ENCODE results near the gene TFEB. TPM values are rescaled to one million over a fixed set of nuclear protein-coding genes. Genes with fewer than 3 reads are reported as not detected.

TFEB gene
- total RNA-seq, 1 donor from 2014 or later: 0.13 TPM

DNA sequence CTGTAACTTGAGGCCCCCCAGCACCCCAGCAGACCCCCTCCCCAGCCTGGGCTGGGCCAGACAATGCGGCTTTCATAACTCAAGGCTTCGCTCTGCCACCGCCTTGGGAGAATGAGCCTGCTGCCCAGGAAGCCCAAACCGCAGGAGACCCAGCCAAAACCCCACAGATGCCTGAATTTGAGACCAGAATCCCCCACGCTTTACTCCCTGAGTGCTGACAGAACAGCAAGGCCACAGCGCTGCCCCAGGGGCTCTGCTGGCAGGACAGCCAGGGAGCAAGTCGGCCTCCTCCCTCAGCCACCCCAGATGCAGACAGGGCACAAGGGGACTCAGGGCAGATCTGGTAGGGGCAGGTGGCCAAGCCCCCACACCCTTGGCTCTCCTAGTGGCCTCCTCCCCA, 95.0 kb downstream of the TFEB start:
- TF ChIP-seq, protein P1, sequence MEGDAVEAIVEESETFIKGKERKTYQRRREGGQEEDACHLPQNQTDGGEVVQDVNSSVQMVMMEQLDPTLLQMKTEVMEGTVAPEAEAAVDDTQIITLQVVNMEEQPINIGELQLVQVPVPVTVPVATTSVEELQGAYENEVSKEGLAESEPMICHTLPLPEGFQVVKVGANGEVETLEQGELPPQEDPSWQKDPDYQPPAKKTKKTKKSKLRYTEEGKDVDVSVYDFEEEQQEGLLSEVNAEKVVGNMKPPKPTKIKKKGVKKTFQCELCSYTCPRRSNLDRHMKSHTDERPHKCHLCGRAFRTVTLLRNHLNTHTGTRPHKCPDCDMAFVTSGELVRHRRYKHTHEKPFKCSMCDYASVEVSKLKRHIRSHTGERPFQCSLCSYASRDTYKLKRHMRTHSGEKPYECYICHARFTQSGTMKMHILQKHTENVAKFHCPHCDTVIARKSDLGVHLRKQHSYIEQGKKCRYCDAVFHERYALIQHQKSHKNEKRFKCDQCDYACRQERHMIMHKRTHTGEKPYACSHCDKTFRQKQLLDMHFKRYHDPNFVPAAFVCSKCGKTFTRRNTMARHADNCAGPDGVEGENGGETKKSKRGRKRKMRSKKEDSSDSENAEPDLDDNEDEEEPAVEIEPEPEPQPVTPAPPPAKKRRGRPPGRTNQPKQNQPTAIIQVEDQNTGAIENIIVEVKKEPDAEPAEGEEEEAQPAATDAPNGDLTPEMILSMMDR (IDR thresholded peaks at IDR 0.05): no peak
- H3K9me3 Mint-ChIP-seq: no peaks in the 10 kb centered on the region
- H3K4me1 Mint-ChIP-seq: peaks cover 65% of the 10 kb centered on the region
- Histone ChIP-seq H3K9ac (no peak overlapping the region), H3K36me3 (no peaks in the 10 kb centered on the region), H3K27ac (no peak overlapping the region), H2AFZ (replicated peaks) (no peak overlapping the region), H3K4me1 (peaks cover 52% of the 10 kb centered on the region), H3F3A (ENCODE audit: low read depth) (peaks cover 25% of the 10 kb centered on the region), H3K27me3 (peaks cover 53% of the 10 kb centered on the region), H3K4me2 (peak overlapping the region; percentile 95), H3K4me3 (peak overlapping the region; percentile 76), H3K9me3 (ENCODE audit: low read depth) (no peaks in the 10 kb centered on the region), H3K79me2 (ENCODE audit: low read depth) (peaks cover 21% of the 10 kb centered on the region), H4K20me1 (ENCODE audit: low read depth) (peaks cover 58% of the 10 kb centered on the region)
- H3K4me3 Mint-ChIP-seq: peak overlapping the region; percentile 94
- no peak for DNase-seq (ENCODE audit: low spot score)
- peaks cover 35% of the 10 kb centered on the region for H3K27me3 Mint-ChIP-seq (ENCODE audit: insufficient read depth, low read depth)
- H3K27ac Mint-ChIP-seq: no peak overlapping the region
- H3K36me3 Mint-ChIP-seq: peaks cover 19% of the 10 kb centered on the region

DNA sequence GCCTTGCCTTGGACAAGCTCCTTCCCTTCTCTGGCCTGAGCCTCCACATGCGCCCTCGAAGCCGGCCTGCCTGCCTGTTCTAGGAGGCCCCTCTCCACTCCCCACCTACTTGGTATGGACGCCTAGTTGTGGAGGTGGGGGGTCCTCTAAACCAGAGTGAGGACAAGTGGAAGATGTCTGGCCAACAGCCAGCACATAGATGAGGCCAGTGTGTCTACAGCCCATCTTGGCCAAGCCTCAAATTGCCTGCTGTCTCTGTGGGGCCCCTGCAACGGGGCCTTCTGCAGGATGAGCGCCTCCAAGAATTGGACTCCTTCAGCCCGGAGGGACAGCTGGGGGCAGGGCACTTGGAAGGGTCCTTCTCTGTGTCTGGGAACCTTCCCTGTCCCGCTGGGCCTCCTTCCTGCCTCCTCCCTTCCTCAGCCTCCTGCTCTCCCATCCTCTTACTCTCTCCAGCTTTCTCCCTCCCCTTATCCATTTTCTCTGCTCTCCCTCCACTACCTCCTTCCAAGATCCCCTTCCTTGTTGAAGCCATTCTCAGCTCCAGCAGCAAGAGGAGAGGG, 95.5 kb downstream of the TFEB start:
- no peak for DNase-seq (ENCODE audit: low spot score)

DNA sequence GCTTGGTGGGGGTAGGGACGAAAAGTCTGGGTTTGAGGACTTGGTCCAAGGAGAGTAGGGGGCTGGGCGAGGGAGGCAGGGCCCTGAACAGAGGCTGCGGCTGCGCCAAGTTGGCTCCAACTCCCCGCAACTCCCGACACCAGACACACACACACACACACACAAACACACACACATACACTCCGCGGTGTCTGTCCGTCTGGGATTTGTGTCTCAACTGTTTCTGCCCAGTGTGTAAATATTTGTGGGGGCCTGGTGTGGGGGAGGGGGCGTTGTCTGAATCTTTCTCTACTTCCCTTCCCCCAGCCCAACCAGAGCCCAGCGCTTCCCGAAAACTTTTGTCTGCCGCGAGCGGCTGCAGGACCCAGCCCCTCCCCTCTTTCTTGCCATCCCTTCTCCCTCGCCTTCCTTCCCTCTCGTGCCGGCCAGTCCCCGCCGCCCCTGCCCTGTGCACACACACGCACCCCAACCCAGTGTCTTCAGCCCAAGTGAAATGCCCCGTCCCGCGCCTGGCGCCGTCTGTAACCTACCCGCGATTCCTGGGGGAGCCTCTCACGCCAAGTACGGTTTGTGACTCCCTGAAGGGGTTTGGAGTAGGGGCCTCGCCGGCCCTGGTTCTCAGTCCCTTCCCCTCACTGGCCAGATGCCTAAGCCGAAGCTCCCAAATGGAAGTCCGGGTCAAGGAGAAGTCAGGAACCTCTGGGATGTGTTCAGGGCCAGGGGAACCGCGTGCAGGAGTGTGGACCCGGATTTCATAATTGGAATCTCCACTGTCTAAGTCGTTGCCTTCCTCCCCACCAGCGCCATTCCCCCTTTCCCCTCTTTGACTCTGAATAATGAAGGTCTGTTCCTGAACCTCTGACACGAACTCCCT, 96.2 kb downstream of the TFEB start:
- Histone ChIP-seq H3K4me3 (peak overlapping the region; percentile 76), H3K4me1 (peaks cover 40% of the 10 kb centered on the region), H3K79me2 (ENCODE audit: low read depth) (peaks cover 21% of the 10 kb centered on the region), H3K4me2 (peak overlapping the region; percentile 95), H3K9ac (no peak overlapping the region), H3K9me3 (ENCODE audit: low read depth) (no peaks in the 10 kb centered on the region), H2AFZ (replicated peaks) (peak overlapping the region; percentile 48), H3K27ac (no peak overlapping the region), H4K20me1 (ENCODE audit: low read depth) (peaks cover 45% of the 10 kb centered on the region), H3K36me3 (no peaks in the 10 kb centered on the region), H3K27me3 (peaks cover 65% of the 10 kb centered on the region), H3F3A (ENCODE audit: low read depth) (peaks cover 14% of the 10 kb centered on the region)
- DNase-seq (ENCODE audit: low spot score): peak; percentile 73
- Mint-ChIP-seq H3K36me3 (peaks cover 19% of the 10 kb centered on the region), H3K4me1 (peaks cover 61% of the 10 kb centered on the region), H3K27ac (peak overlapping the region; percentile 43), H3K9me3 (no peaks in the 10 kb centered on the region), H3K27me3 (ENCODE audit: insufficient read depth, low read depth) (peaks cover 36% of the 10 kb centered on the region), H3K4me3 (peak overlapping the region; percentile 94)
- TF ChIP-seq EZH2phosphoT487 (IDR thresholded peaks at IDR 0.05) (no peak), EZH2 (IDR thresholded peaks at IDR 0.05) (no peak)
- TF ChIP-seq, protein P1 (IDR thresholded peaks at IDR 0.05): no peak

More for the DNA sequence above, 95.5 kb downstream of the TFEB start:
- Histone ChIP-seq H3K4me2 (peak overlapping the region; percentile 95), H4K20me1 (ENCODE audit: low read depth) (peaks cover 52% of the 10 kb centered on the region), H3K36me3 (no peaks in the 10 kb centered on the region), H3K27me3 (peaks cover 58% of the 10 kb centered on the region), H3K79me2 (ENCODE audit: low read depth) (peaks cover 21% of the 10 kb centered on the region), H3F3A (ENCODE audit: low read depth) (peaks cover 20% of the 10 kb centered on the region), H2AFZ (replicated peaks) (no peak overlapping the region), H3K27ac (no peak overlapping the region), H3K4me1 (peaks cover 46% of the 10 kb centered on the region), H3K9ac (no peak overlapping the region), H3K9me3 (ENCODE audit: low read depth) (no peaks in the 10 kb centered on the region), H3K4me3 (peak overlapping the region; percentile 76)
- Mint-ChIP-seq H3K4me3 (peak overlapping the region; percentile 94), H3K9me3 (no peaks in the 10 kb centered on the region), H3K4me1 (peaks cover 64% of the 10 kb centered on the region), H3K27ac (peak overlapping the region; percentile 43), H3K27me3 (ENCODE audit: insufficient read depth, low read depth) (peaks cover 39% of the 10 kb centered on the region), H3K36me3 (peaks cover 19% of the 10 kb centered on the region)
- TF ChIP-seq, protein P1 (IDR thresholded peaks at IDR 0.05): no peak
- TF ChIP-seq EZH2 (IDR thresholded peaks at IDR 0.05) (no peak), EZH2phosphoT487 (IDR thresholded peaks at IDR 0.05) (no peak)
